ENCODE measurements around the gene DMKN.

The DMKN gene, protein sequence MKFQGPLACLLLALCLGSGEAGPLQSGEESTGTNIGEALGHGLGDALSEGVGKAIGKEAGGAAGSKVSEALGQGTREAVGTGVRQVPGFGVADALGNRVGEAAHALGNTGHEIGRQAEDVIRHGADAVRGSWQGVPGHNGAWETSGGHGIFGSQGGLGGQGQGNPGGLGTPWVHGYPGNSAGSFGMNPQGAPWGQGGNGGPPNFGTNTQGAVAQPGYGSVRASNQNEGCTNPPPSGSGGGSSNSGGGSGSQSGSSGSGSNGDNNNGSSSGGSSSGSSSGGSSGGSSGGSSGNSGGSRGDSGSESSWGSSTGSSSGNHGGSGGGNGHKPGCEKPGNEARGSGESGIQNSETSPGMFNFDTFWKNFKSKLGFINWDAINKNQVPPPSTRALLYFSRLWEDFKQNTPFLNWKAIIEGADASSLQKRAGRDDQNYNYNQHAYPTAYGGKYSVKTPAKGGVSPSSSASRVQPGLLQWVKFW

DNA sequence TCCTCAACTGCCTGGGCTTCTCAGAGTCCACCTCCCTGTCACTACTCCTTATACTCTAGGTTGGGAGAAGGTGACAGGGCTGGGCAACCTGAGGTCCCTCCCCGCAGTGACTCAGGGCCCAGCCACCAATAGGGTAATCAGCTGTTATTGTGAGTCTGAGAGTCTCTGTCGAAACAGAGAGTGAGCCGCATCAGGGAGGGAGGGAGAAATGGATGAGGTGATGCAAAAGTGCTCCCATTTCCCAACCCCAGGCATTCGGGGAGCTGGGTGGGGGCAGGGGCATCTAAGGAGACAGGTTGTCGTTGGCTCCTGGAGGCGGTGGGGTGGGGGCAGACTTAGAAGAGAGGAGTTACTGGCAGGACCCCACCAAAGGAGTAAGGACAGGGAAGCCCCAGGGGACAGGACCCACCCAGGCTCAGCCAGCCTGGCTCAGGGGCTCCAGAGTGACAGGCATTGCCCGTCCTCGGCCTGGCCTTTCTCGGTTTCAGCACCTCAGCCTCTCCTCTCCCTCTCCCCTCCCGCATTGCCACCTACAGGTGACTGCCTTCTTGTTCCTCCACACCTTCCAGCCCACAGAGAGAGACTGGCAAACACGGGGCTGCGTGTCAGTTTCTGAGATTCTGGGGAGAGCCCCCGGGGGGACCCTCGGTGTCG, at the start of gene DMKN:
Gene DMKN, minus strand, starts transcription at position 22 of the 654 bp plus-strand sequence. CDS start 174 bp downstream, outside the sequence.
- DNase-seq (ENCODE audit: low spot score) = no peak

DNA sequence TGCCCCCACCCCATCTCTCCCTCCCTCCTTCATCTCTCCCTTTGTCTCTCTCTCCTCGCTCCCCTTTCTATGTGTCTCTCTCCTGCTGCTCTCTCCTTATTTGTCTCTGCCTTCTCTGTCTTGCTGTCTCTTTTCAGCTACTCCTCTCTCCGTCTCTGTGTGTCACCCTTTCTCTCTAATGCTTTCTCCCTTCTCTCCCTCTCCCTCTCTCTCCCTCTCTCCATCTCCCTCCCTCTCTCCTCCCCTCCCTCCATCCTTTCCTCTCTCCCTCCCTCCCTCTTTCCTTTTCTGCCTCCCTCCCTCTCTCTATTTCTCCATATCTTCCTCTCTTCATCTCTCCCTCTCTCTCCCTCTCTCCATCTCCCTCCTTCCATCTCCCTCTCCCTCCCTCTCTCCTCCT, 49.3 kb upstream of the DMKN start:
- DNase-seq (ENCODE audit: low spot score) = no peak

- no peak for DNase-seq (ENCODE audit: low spot score)
Measured at GRCh38 chr19:35562336-35562735, 48.9 kb upstream of the DMKN start.

GRCh38 chr19:35561436-35561835, 48.0 kb upstream of the DMKN start:
- DNase-seq (ENCODE audit: low spot score) = no peak

DNA sequence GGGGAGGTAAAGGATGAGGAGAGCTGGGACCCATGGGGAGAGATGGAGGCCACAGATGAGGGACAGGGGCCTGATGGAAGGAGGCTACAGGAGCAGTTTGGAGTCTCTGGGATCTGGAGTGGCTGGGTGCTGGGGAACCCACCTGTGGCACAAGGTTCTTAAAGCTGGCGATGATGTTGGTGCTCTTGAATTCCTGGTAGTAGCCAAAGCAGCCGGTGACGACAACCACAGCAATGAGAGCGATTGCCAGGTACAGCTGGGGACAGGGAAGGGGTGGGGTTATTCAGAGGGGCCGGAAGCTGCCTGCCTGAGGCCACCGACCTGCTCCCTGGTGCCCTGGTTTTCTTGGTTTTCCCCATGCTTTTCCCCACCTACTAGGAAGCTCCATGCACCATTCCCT, 47.2 kb upstream of the DMKN start:
- DNase-seq (ENCODE audit: low spot score) = no peak

GRCh38 chr19:35560271-35560670, 46.8 kb upstream of the DMKN start:
- DNase-seq (ENCODE audit: low spot score) = no peak

DNA sequence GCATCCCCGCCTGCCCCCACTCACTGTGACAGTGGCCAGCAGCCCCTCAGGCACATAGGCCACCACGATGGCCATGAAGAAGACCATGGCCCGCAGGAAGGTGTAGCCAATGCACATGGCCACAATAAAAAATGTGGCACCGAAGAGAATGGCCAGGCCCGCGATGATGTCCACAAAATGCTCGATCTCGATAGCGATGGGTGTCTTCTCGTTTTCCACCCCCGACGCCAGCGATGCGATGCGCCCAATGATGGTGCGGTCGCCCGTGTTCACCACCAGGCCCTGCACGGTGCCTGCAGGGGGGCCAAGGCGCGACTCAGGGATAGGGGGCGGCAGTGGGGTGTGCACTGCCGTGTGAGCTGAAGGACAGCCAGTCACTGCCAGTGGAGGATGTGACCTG, 46.3 kb upstream of the DMKN start:
- peak; percentile 37 for DNase-seq (ENCODE audit: low spot score)

DNA sequence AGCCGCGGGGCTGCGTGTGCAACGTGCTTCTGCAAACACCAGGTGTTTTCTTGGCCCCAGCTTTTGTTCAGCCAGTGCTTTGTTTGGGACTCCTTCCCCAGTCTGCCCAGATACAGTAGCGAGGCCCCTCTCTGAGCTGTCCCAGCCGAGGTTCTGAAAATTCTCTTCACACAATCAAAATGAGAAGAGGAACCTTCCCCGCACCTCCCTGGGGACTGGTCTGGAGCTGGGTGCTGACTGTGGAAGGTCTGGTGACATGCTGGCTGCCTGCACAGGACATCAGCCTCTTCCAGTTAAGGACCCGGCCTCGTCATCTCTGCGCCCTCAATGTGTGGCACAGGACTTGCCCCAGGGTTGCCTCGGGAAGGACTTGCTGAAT, 45.8 kb upstream of the DMKN start:
- DNase-seq (ENCODE audit: low spot score) = no peak

DNA sequence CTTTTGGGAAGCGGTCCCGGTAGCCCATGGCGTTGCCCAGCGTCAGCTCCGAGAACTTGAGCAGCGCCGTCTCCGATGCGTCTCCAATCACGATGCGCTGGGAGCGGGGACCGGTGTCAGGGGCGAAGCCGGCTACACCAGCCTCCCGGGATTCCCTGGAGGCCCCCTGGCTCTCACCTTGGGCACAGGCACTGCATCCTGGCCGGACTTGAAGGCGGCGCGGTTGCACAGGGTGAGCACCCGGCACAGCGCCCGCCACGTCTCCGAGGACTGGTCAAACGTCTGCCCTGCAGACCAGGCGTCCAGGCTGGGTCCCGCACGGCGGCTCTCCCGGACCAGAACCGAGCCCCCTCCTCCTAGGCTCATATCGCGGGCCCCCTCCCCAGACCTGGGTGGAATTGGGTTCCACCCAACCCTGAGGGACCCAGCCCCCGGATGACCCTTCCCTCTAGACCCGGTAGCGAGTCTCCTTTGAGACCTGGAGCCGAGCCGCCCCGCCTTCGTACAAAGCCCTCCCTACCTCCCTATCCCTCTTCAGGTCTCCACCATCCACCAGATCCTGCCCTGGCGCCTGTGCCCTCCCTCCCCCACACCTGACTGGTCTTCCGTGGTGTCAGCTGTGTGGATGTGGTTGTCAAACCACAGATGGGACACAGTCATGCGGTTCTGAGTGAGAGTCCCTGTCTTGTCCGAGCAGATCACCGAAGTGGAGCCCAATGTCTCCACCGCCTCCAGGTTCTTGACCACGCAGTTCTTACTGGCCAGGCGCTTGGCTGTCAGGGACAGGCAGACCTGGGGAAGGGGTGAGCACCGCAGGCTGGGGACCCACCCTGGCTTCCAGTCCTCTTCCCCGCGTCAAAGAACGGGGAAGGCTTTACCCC, 45.2 kb upstream of the DMKN start:
- DNase-seq (ENCODE audit: low spot score) = peak; percentile 43

- DNase-seq (ENCODE audit: low spot score) = peak; percentile 96
Measured at GRCh38 chr19:35557539-35558399, 44.3 kb upstream of the DMKN start.

- peak; percentile 45 for DNase-seq (ENCODE audit: low spot score)
Measured at GRCh38 chr19:35556846-35557538, 43.5 kb upstream of the DMKN start.

- DNase-seq (ENCODE audit: low spot score) = no peak
Measured at GRCh38 chr19:35556025-35556590, 42.7 kb upstream of the DMKN start.

GRCh38 chr19:35555301-35556005, 42.0 kb upstream of the DMKN start:
- peak; percentile 60 for DNase-seq (ENCODE audit: low spot score)

DNA sequence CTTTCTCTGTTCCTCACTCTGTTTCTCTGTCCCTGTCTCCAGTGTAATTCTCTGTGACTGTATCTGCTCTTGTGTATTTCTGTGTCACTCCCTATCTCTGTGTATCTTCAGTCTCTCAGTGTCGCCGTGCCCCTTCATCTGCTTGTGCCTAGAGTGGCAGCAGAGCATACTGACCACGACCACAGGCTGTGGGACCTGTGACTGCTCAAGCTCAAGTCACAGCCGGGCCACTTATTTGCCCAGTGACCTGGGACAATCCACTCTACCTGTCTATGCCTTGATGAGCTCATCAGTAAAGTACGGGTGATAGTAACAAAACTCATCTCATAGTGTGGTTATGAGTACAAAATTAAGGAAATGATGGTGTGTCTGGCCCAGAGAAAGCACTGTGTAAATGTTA, 40.6 kb upstream of the DMKN start:
- DNase-seq (ENCODE audit: low spot score) = no peak

DNA sequence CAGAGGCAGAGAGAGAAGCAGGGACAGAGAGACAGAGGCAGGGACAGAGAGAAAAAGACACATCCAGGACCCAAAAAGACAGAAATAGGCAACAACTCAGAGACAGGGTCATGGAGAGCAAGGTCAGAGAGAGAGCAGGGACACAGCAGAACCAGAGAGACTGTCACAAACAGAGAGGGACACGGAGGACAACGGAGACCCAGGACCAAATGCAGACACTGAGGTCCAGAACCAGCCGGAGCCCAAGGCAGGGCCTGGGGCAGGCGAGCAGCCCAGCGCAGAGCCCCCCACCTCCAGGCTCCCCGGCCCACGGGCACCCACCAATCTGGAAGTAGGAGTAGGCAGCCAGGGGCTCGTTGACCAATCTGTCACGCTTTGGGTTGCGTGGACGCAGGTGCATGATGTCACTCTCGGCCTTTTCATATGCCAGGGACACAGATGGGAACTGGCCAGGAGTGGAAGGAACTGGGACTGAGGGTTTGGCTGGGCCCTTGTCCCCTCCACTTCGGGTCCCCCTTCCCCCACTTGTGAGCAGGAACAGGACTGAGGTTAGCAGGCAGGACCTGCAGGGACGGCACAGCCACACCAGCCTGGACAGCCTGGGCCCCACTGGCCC, 40.0 kb upstream of the DMKN start:
- DNase-seq (ENCODE audit: low spot score) = no peak

DNA sequence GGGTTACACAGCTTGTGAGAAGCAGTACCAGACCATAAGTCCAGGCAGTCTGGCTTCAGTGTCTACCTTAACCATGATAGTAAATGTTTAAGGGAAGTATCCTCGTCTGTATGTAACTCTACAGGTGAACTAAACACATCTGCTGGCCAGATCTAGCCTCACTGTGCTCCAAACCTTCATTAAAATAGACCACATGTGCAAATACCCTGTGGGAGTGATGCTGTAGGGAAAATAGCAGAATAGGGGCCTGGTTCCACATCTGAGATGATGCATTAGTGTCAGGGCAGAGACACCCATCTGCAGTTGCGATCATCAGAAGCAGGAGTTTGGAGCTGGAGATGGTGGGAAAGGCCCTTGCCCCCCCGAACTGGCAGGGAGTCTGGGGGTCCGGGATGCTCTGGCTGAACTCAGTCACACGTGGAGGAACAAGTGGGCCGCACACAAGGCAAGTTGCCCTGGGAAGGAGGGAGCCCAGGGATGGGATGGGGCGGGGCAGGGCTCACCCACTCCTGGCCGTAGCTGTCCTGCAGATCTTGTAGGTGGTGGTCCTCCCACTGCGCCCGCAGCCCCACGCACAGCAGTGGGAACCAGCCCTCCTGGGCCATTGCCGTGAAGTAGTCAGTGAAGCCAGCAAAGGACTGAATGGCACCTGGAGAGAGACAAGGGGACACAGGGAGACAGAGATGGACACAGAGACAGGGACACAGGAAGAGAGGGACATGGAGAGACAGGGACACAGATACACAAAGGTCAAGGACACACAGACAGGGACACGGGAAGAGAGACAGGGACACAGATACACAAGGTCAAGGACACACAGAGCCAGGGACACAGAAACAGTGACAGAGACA, 39.3 kb upstream of the DMKN start:
- DNase-seq (ENCODE audit: low spot score) = no peak

- no peak for DNase-seq (ENCODE audit: low spot score)
Measured at GRCh38 chr19:35551091-35551810, 37.8 kb upstream of the DMKN start.

Measured in ecto neural progenitor cell (in vitro differentiated cells).